Heart left ventricle (tissue), 13 donors: Measurements from ENCODE around the gene FOCAD.

Experiments
- POLR2A ChIP-seq, 2 donors: fragments of 450-650 bp; IDR thresholded peaks; one replicate each; pipeline ENCODE4 v1.6.1; 2017; ENCODE audit warnings: antibody characterized with exemption in 2 of 2, mild to moderate bottlenecking in 2 of 2, moderate library complexity in 2 of 2
- TF ChIP-seq, protein P1 (sequence below), 12 donors: fragments of 200-600 bp; sonication (generic) in 4 of 12; IDR thresholded peaks; one replicate each; pipeline versions ENCODE4 v1.5.0 to v1.8.0; 2018 to 2022; ENCODE audit warnings: antibody characterized with exemption in 12 of 12, mild to moderate bottlenecking in 5 of 12
- donor health status: ischemic (EF 13 %, LVEDD 7.1; RV severe dilation, severe dysfunction).
- donor health status: DM: no; HTN: yes; CAD: no.
- donor health status: DM: no; HTN: no; CAD: no.
- donor health status: ischemic (EF 25% LVEDD 6.9; RV normal size, moderate dysfunction).
- donor health status: ischemic (EF 25% LVEDD 5.7; RV mildly dilated, moderate dysfunction).
- donor health status: ischemic (EF 35%, LVEDD 5.7; RV mildly dilated, moderate dysfunction).
- donor health status: nonischemic (EF 11% LVEDD 7.7; RV severe dilation, severe dysfunction).
- donor health status: DM: yes; HTN: yes; CAD: no.
- donor health status: PGD.
- donor health status: ischemic (EF 29% LVEDD 5.4; RV normal size, mild dysfunction).
- donor health status: nonischemic (EF 23%, LVEDD 6.1; RV moderate dilation, normal function).

DNA sequence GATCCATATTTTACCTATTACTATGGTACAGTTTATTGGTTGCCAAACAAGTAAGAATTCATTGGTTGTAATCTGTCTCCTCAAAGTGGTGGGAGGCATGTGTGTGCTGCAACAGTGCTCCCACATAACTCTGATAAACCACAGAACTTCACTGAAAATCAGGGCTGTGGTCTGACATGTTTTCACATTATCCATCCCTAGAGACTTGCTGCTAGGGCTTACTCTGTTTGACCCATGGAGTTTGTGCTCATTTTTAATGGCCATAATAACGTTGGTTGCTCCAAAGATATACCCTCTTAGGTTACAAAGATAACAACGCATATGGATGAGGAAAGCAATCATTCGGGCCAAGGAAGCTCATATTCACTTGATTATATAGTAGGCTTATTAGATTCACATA, 310.4 kb downstream of the FOCAD start:
- no peak for TF ChIP-seq POLR2A (IDR thresholded peaks at IDR 0.05)
- TF ChIP-seq, protein P1, sequence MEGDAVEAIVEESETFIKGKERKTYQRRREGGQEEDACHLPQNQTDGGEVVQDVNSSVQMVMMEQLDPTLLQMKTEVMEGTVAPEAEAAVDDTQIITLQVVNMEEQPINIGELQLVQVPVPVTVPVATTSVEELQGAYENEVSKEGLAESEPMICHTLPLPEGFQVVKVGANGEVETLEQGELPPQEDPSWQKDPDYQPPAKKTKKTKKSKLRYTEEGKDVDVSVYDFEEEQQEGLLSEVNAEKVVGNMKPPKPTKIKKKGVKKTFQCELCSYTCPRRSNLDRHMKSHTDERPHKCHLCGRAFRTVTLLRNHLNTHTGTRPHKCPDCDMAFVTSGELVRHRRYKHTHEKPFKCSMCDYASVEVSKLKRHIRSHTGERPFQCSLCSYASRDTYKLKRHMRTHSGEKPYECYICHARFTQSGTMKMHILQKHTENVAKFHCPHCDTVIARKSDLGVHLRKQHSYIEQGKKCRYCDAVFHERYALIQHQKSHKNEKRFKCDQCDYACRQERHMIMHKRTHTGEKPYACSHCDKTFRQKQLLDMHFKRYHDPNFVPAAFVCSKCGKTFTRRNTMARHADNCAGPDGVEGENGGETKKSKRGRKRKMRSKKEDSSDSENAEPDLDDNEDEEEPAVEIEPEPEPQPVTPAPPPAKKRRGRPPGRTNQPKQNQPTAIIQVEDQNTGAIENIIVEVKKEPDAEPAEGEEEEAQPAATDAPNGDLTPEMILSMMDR (IDR thresholded peaks at IDR 0.05): no peak
